BE2C (cell line): ENCODE measurements around the gene HTRA1.

Experiments
- DNase-seq: peaks from one replicate; pipeline ENCODE4 v3.0.0-alpha.2; 2020
- H3K27me3 ChIP-seq: fragments of 250-450 bp; sonication (Bioruptor Pico); 2 replicates; pipeline ENCODE4 v1.5.1; 2020; ENCODE audit warnings: mild to moderate bottlenecking
- H3K36me3 ChIP-seq: fragments of 250-450 bp; sonication (Bioruptor Pico); 2 replicates; pipeline ENCODE4 v1.5.1; 2020; ENCODE audit warnings: mild to moderate bottlenecking
- H3K4me1 ChIP-seq: fragments of 250-450 bp; sonication (Bioruptor Pico); 2 replicates; pipeline ENCODE4 v1.5.1; 2020
- H3K4me3 ChIP-seq: 2 replicates; pipeline ENCODE4 v1.5.1; 2011; ENCODE audit warnings: low read depth, low read length
- H3K9me3 ChIP-seq: fragments of 250-450 bp; sonication (Bioruptor Pico); 2 replicates; pipeline ENCODE4 v1.5.1; 2020
- TF ChIP-seq, protein P1 (sequence below): IDR thresholded peaks from 2 replicates; pipeline ENCODE4 v1.5.1; 2012; ENCODE audit warnings: mild to moderate bottlenecking, low read depth, low read length

Gene HTRA1

DNA sequence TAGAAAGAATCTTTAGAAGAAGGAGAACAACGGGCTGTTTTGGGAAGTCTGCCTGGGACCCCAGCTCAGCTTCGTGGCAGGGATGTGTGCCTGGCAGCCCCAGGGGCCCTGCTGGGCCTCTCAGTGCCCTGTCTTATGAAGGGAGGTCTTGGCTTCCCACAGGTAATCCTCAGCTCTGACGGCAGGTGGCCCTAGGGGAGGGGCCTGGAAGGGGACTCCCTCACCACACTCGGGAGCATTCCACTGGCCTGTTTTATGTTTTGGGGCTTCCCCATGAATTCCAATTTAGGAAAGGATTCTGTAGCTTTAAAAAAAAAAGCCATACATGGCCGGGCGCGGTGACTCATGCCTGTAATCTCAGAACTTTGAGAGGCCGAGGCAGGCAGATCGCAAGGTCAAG, 96.2 kb downstream of the HTRA1 start:
- no peaks in the 10 kb centered on the region for H3K4me1 ChIP-seq
- DNase-seq = no peak

GRCh38 chr10:122558452-122558851, 97.1 kb downstream of the HTRA1 start:
- Histone ChIP-seq H3K4me3 (no peak overlapping the region), H3K9me3 (no peaks in the 10 kb centered on the region), H3K27me3 (peaks cover 4% of the 10 kb centered on the region; the same call in 1 of the 2 replicates), H3K4me1 (no peaks in the 10 kb centered on the region), H3K36me3 (no peaks in the 10 kb centered on the region)
- TF ChIP-seq, protein P1, sequence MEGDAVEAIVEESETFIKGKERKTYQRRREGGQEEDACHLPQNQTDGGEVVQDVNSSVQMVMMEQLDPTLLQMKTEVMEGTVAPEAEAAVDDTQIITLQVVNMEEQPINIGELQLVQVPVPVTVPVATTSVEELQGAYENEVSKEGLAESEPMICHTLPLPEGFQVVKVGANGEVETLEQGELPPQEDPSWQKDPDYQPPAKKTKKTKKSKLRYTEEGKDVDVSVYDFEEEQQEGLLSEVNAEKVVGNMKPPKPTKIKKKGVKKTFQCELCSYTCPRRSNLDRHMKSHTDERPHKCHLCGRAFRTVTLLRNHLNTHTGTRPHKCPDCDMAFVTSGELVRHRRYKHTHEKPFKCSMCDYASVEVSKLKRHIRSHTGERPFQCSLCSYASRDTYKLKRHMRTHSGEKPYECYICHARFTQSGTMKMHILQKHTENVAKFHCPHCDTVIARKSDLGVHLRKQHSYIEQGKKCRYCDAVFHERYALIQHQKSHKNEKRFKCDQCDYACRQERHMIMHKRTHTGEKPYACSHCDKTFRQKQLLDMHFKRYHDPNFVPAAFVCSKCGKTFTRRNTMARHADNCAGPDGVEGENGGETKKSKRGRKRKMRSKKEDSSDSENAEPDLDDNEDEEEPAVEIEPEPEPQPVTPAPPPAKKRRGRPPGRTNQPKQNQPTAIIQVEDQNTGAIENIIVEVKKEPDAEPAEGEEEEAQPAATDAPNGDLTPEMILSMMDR = no peak
- no peak for DNase-seq

More for the DNA sequence above, 96.2 kb downstream of the HTRA1 start:
- Histone ChIP-seq H3K9me3 (no peaks in the 10 kb centered on the region), H3K36me3 (no peaks in the 10 kb centered on the region), H3K4me3 (no peak overlapping the region), H3K27me3 (peaks cover 4% of the 10 kb centered on the region; the same call in 1 of the 2 replicates)
- TF ChIP-seq, protein P1 = no peak

DNA sequence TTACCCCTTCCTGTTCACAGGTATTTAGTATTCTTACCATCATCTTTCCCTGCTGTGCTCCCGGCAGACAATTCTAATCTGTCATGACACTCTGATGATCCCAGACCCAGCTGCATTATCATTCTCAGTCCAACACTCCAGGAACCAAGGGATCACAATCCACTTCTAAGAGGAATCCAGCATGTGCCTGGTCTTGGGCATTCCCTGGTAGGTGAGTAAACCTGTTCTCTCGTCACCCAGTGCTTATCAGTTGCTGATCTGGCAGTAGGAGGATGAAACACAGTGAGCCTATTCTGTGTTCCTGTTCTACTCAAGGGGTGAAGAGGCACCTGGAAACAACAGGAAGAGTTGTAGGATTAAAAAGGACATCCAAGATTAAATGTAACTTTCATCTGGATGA, 97.9 kb downstream of the HTRA1 start:
- Histone ChIP-seq H3K9me3 (no peaks in the 10 kb centered on the region), H3K36me3 (no peaks in the 10 kb centered on the region), H3K4me3 (no peak overlapping the region), H3K27me3 (peaks cover 9% of the 10 kb centered on the region; the same call in 1 of the 2 replicates), H3K4me1 (no peaks in the 10 kb centered on the region)
- no peak for DNase-seq
- TF ChIP-seq, protein P1 = no peak

DNA sequence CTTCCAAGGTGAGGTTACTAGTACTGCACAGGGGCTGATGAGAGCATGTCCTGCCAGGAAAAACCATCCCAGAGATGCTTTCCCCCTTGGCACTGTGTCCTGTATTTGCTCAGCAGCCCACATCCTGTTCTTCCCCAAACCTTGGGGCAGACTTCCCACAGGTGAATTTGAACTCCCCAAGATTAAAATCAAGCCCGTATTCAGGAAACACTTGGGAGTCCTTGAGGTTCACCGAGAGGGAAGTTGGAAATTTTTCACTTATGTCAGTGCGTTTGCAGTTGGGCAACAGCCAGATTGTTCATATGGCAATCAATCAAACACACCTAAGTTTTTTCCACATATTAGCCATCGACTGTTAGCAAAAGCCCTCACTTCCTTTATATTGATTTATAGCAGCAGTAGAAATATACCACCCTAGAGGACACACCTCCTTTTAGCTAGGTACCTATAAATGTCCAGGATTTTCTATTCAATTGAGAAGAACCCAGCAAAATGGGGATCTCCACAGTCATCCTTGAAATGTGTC, 99.0 kb downstream of the HTRA1 start, which contains the start of gene DMBT1:
DMBT1 (plus strand) TSS at position 476 of the 526 bp plus-strand sequence; CDS start at position 493, 17 bp downstream.
- TF ChIP-seq, protein P1 = no peak
- Histone ChIP-seq H3K27me3 (peaks cover 9% of the 10 kb centered on the region; the same call in 1 of the 2 replicates), H3K9me3 (no peaks in the 10 kb centered on the region), H3K4me3 (no peak within 1 kb of the TSS), H3K36me3 (no peaks in the 10 kb centered on the region), H3K4me1 (no peaks in the 10 kb centered on the region)
- no peak for DNase-seq

- Histone ChIP-seq H3K4me1 (no peaks in the 10 kb centered on the region), H3K9me3 (no peaks in the 10 kb centered on the region), H3K36me3 (no peaks in the 10 kb centered on the region), H3K4me3 (no peak overlapping the region), H3K27me3 (peaks cover 9% of the 10 kb centered on the region; the same call in 1 of the 2 replicates)
- TF ChIP-seq, protein P1 = no peak
- no peak for DNase-seq
Measured at GRCh38 chr10:122561212-122561611, 99.9 kb downstream of the HTRA1 start.

- no peaks in the 10 kb centered on the region for H3K4me1 ChIP-seq
- DNase-seq = no peak
- no peaks in the 10 kb centered on the region for H3K9me3 ChIP-seq
- H3K27me3 ChIP-seq = peaks cover 9% of the 10 kb centered on the region; the same call in 1 of the 2 replicates
- no peak overlapping the region for H3K4me3 ChIP-seq
- no peaks in the 10 kb centered on the region for H3K36me3 ChIP-seq
- TF ChIP-seq, protein P1 = no peak
Measured at GRCh38 chr10:122561792-122562191, 100.4 kb downstream of the HTRA1 start.
